Stimulated activated CD8-positive, alpha-beta memory T cell treated with anti-CD3 and anti-CD28 coated beads, Interleukin-12 subunit alpha, Interleukin-12 subunit beta, amount 100 ng/mL, for 24 hours (primary cell): ENCODE results near the gene ZBBX.

Experiments used
- DNase-seq: peaks from one replicate; pipeline ENCODE4 v3.0.0-alpha.2; 2020; ENCODE audit errors: extremely low read depth

Gene ZBBX

DNA sequence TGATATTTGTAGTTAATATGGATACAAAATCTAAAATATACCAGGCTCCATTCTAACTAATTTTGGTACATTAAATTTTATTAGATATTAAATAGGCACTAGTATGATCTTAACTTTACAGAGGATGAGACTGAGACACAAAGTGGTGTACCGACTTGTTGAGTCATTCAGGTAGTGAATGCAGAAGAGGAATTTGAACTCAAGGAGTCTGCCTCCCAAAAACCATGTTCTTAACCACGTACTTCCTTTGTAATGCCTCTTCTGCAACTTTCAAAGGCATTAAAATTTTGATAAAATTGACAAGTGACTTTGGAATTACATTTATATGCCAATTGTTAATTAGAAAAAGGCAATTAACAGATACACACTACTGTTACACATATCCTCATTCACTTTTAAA is 61.8 kb downstream of the ZBBX start:
- DNase-seq, result no peak

DNA sequence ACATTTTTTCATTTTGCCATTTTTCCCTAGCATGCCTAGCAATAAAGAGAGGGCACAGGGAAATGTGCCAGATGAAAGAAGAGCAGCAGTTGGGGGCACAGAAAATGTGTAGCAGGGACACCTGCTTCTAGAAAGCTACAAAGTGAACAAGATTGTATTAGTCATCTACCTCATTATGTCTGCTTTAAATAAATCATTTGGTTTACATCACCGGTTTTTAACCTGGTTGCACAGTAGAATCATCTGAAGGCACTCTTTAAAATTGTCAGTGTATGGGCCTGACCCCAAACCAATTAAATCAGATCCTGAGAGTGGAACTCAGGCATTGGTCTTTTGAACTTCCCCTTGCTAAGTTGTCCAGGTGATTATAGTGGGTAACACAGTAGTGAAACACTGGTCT is 73.8 kb downstream of the ZBBX start:
- no peak for DNase-seq

GRCh38 chr3:167305340-167305890 is 74.7 kb downstream of the ZBBX start:
- DNase-seq, result no peak

- no peak for DNase-seq
Observed at GRCh38 chr3:167304077-167304476, 76.0 kb downstream of the ZBBX start.

DNA sequence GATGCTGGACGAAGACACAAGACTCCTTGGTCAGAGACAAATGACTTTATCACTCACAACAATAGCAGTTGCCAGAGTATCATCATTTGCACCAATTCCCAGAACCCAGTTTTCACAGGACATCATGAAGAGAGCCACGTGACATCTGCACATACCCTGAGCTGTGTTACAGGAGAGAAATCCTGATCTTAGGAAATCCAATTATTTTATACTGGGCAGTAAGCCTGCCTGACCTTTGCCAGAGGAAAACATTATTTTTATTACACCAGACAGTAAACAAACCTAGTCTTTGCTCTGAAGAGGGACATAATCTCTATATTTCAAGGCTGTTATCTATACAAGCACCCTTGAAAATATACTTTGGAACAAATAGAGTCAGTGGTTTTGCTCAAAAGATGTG is 77.4 kb downstream of the ZBBX start:
- DNase-seq, result no peak

GRCh38 chr3:167300207-167300606 is 79.9 kb downstream of the ZBBX start:
- no peak for DNase-seq

DNA sequence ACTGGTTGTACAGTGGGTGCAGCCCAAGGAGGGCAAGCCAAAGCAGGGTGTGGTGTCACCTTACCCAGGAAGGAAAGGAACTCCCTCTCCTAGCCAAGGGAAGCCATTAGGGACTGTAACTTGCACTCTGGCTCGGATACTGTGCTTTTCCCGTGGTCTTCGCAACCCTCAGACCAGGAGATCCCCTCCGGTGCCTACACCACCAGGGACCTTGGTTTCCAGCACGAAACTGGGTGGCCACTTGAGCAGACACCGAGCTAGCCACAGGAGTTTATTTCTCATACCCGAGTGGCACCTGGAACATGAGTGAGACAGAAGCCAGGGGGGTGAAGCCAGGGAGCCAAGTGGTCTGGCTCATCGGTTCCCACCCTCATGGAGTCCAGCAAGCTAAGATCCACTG is 90.7 kb downstream of the ZBBX start:
- DNase-seq, result no peak

DNA sequence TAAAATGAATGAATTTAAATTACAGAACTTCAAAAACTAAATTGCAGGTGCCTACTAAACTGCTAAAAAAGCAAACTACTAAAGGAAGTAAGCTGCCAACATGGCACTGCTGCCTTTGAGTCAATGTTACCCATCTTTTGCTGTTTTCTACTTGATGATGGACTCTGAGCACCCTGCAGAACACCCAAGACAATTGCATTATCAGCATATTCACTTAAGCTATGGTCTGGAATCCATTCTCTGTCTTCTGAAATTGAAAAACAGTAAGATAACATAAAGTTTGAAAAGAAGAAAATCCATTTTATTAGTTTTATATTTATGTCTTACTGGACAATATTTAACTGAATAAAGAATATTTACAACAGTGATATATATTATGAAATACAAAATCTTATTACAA is 91.4 kb downstream of the ZBBX start:
- DNase-seq, result no peak

DNA sequence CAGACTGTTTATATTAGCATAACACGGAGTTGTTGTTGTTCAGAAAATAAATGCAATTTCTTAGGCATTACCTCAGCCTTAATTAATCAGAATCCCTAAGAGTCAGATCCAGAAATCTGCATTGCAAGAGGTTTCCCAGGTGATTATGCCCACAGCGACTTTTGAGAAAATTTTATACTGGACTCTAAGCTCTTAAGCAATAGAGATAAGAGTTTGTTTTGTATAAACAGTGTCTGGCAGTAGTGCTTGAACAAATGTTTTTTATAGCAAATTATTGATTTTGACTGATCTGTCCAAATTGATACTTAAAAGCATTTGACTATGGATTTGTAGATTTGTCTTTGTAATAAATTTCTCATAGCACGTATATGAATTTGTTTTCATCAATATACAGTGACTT is 92.8 kb downstream of the ZBBX start:
- no peak for DNase-seq

DNA sequence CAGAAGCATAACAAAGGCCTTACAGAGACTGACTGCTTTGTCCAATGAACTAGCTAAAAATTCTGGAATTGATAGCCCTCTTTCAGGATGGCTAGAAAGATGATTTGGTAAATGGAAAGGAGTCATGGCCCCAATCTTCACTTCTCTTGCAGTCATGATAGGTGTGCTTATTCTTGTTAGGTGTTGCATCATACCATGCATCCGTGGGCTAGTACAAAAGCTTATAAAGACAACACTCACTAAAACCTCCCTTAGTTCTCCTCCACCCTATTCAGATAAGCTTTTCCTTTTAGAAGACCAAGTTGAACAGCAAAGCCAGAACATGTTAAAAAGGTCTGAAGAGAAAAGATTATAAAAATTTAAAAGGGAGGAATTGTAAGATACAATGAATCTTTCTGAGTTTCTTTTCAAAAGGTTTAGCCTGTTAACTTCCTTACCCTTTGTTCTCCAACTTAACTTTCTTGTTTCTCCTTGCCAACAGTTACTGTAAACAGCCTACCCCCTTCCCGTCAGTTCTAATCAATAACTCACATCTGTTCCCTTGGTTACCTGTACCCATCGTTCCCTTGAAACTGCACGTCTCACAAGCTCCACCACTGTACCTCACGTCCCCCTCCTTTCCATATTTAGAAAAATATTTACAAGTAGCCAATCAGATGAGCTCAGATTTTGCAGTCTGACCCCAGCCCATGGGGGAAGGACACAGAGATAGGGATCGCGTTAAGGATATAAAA is 105.8 kb downstream of the ZBBX start:
- DNase-seq, result no peak

- DNase-seq, result no peak
Observed at GRCh38 chr3:167253037-167253436, 127.1 kb downstream of the ZBBX start.

DNA sequence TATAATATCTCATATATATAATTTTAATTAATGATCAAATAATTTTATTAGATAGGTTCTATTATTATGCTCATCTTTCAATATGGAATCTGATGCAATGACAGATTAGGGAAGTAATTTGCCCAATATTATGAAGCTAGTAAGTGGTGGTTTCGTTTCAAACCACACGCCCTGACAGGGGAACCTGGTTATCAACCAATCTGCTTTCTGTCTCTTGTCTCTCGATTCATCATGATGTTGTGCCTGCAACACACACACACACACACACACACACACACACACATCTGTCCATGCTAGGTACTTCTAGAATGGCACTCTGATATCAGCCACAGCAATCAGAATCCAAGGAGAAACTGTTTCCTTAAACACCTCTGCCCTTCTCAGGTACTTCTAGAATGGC is 128.4 kb downstream of the ZBBX start:
- no peak for DNase-seq

GRCh38 chr3:167246252-167246651 is 133.8 kb downstream of the ZBBX start:
- DNase-seq, result no peak

GRCh38 chr3:167241048-167241845 is 138.8 kb downstream of the ZBBX start:
- DNase-seq, result no peak

DNA sequence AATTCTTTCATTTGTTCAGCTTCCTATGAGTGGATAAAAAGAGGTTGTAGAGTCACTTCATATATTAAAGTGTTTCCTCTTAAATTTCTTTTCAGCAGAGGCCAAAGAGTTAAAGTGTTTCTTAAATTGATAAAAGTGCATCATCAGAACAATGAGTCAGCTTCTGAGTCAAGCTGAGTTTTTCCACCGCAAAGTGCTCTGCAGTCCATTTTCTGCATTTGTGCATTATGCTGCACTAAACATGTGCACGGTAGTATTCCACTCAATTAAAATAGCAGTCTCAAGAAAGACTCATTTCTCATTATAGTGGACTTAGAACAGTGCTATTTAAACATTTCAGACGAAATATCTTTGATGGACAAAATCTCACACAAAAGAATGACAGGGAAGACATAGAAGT is 152.0 kb downstream of the ZBBX start:
- no peak for DNase-seq

GRCh38 chr3:167225821-167226220 is 154.3 kb downstream of the ZBBX start:
- no peak for DNase-seq

DNA sequence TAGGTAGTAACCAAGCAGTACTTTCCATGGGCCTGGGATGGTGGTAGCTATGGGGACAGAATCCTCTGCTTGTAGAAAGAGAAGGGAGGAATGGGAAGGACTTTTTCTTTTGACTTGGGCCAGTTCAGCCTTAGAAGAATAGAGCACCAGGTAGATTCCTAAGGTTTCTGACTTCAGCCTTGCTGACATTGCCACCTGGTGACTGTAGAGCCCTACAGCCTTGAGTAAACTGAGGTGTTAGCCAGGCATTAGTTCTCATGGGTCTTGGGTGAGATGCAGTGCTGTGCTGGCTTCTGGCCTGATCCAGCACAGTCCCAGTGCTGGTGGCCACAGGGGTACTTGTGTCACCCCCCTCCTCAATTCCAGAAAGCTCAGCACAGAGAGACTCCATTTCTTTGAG is 171.1 kb downstream of the ZBBX start:
- DNase-seq, result no peak

- no peak for DNase-seq
Observed at GRCh38 chr3:167203062-167203461, 177.0 kb downstream of the ZBBX start.

GRCh38 chr3:167198949-167199600 is 181.0 kb downstream of the ZBBX start:
- DNase-seq, result no peak
